RWPE1 (cell line): ENCODE data around the gene MED31.
A peak's percentile ranks its signal among the peaks of the same experiment; 100 is the strongest.
"Not testable (repeated sequence)": the region's sequence is repeated elsewhere in the genome, so short reads cannot be mapped to it uniquely, and the experiment has no call there.

Experiments used
- CTCF ChIA-PET: fragments of 350-600 bp; sonication (Branson Sonifier 250); formaldehyde crosslinking; extraction: SDS; loops from one replicate; lab custom pipeline; 2021; lab: Yijun Ruan, JAX
- POLR2A ChIA-PET: fragments of 400-600 bp; formaldehyde crosslinking; extraction: SDS; loops from one replicate; lab custom pipeline; 2020; ENCODE audit warnings: antibody characterized with exemption; ENCODE audit not compliant: low non-redundant PET; lab: Yijun Ruan, JAX
- DNase-seq: peaks from one replicate; pipeline ENCODE4 v3.0.0; 2012; ENCODE audit warnings: low spot score
- H3K27ac ChIP-seq: fragments of 450-650 bp; 2 replicates; pipeline ENCODE4 v1.5.1; 2017
- TF ChIP-seq, protein P1 (sequence below): fragments of 450-650 bp; conservative IDR thresholded peaks from 2 replicates; pipeline ENCODE4 v1.5.1; 2017; ENCODE audit warnings: low read depth, mild to moderate bottlenecking

The MED31 gene

DNA sequence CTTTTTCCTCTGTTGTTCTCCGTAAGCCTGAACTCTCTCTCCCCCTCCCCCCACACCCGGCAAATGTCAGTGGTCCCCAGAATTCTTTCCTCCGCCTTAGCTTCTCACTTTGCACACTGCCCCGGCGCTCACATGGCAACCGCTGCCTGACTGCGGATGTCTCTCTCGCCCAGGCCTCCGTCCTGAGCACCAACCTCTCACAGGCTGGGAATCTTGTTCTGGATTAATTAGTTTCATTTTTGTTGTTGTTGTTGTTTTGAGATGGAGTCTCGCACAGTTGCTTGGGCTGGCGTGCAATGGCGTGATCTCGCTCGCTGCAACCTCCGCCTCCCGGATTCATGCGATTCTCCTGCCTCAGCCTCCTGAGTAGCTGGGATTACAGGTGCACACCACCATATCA lies 16.8 kb upstream of the MED31 start:
- TF ChIP-seq, protein P1, sequence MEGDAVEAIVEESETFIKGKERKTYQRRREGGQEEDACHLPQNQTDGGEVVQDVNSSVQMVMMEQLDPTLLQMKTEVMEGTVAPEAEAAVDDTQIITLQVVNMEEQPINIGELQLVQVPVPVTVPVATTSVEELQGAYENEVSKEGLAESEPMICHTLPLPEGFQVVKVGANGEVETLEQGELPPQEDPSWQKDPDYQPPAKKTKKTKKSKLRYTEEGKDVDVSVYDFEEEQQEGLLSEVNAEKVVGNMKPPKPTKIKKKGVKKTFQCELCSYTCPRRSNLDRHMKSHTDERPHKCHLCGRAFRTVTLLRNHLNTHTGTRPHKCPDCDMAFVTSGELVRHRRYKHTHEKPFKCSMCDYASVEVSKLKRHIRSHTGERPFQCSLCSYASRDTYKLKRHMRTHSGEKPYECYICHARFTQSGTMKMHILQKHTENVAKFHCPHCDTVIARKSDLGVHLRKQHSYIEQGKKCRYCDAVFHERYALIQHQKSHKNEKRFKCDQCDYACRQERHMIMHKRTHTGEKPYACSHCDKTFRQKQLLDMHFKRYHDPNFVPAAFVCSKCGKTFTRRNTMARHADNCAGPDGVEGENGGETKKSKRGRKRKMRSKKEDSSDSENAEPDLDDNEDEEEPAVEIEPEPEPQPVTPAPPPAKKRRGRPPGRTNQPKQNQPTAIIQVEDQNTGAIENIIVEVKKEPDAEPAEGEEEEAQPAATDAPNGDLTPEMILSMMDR = no peak
- peak overlapping the region; percentile 91 for H3K27ac ChIP-seq
- ChIA-PET CTCF (no interaction called here), POLR2A (no interaction called here)
- DNase-seq = no peak

DNA sequence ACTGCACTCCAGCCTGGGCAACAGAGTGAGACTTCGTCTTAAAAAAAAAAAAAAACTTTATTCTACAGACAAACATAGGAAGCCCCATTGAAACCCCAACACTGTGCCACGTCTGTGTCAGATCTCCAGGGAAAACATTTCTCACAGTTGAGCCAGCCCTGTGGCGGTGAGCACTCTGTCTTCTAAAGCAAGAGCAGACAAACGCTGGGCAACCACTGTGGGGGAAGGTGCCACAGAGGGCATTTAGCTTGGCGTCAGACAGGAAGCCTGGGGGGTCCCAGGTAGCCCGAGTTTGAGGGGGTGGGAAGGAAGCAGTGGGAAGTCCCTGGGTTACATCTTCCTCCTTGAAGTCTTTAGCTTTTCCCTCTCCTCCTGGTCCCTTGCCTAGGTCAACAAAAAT lies 16.1 kb upstream of the MED31 start:
- H3K27ac ChIP-seq = peak overlapping the region; percentile 91
- ChIA-PET POLR2A (no interaction called here), CTCF (interaction anchor here (2.5 kb wide), 1 partner anchor 176 kb away, joined by 26 read pairs; no protein-coding TSS in a partner anchor)
- DNase-seq = no peak
- TF ChIP-seq, protein P1 = no peak

DNA sequence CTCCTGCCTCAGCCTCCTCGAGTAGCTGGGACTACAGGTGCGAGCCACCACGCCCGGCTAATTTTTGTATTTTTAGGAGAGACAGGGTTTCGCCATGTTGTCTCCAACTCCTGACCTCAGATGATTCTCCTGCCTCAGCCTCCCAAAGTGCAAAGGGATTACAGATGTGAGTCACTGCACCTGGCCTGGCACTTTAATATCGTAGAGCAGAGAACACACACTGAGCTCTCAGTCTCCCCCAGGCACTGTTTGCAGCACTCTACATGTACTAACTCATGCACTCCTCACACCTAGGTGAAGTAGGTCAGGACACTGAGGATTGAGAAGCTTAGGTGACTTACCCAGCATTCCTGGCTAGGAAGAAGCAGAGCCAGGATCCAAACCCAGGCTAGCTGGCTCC lies 15.2 kb upstream of the MED31 start:
- ChIA-PET CTCF (interaction anchor here (0.6 to 2.5 kb wide), 18 partner anchors 9 to 1628 kb away, joined by 3 to 26 read pairs (median 4); partner anchors contain the start of genes FBXO39 and XAF1), POLR2A (interaction anchor here (0.6 kb wide), 1 partner anchor 177 kb away, joined by 3 read pairs; no protein-coding TSS in a partner anchor)
- H3K27ac ChIP-seq = peak overlapping the region; percentile 91
- no peak for DNase-seq
- TF ChIP-seq, protein P1 = no peak

DNA sequence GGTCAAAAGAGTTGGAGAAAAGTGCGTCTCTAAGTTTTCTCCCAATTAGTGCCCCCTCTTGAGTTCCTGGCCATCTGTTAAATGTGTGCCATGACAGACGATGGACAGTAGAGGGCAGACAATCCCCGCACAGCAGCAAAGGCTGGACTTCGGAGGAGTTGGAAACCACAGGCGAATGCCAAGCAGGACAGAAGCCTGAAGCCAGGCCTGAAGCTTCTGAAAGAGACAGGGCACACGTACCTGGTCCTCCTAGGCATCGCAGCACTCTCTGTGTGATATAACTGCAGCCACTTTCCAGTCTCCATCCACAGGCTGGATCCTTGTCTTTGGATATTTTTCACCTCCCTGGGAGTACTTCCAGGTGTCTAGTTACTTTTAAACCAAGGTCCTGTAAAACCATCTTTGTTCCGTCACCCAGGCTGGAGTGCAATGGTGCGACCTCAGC lies 14.7 kb upstream of the MED31 start:
- peak overlapping the region; percentile 91 for H3K27ac ChIP-seq
- DNase-seq = peak; percentile 74
- ChIA-PET CTCF (interaction anchor here (0.6 to 2.5 kb wide), 19 partner anchors 9 to 1628 kb away, joined by 3 to 26 read pairs (median 3); partner anchors contain the start of gene XAF1), POLR2A (no interaction called here)
- TF ChIP-seq, protein P1 = peak; percentile 93

DNA sequence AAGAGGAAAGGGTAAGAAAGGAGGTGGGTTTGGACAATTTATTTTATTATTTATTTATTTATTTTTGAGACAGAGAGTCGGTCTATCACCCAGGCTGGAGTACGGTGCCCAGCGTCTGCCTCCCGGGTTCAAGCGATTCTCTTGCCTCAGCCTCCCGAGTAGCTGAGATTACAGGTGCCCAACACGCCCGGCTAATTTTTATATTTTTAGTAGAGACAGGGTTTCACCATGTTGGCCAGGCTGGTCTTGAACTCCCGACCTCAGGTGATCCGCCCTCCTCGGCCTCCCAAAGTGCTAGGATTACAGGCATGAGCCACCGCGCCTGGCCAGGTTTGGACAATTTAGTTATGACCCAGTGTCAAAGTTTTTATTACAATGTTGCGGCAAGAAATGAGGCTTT lies 11.8 kb upstream of the MED31 start:
- POLR2A ChIA-PET, H3K27ac ChIP-seq, DNase-seq: not testable (repeated sequence)
- CTCF ChIA-PET = interaction anchor here (0.6 kb wide), 1 partner anchor 176 kb away, joined by 4 read pairs; no protein-coding TSS in a partner anchor

DNA sequence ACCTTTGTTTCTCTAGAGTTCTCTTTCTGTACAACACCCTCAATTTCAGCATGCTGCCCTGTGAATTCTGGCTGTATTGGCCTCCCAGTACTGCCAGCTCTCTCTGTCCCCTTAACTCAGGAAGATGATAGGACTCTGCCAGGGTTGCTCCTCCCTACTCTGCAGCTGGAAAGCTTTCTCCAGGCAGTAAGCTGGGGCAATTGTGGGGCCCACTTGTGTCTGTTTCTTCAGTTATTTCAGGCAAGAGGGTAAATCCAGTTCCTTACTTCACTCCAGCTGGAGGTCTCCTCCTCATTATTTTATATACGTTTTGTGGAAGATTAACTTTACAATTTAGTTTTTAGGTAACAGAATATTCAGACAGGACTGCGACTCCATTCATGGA lies 10.1 kb upstream of the MED31 start:
- POLR2A ChIA-PET = no interaction called here
- CTCF ChIA-PET = no interaction called here
- TF ChIP-seq, protein P1 = no peak
- no peak overlapping the region for H3K27ac ChIP-seq
- no peak for DNase-seq

DNA sequence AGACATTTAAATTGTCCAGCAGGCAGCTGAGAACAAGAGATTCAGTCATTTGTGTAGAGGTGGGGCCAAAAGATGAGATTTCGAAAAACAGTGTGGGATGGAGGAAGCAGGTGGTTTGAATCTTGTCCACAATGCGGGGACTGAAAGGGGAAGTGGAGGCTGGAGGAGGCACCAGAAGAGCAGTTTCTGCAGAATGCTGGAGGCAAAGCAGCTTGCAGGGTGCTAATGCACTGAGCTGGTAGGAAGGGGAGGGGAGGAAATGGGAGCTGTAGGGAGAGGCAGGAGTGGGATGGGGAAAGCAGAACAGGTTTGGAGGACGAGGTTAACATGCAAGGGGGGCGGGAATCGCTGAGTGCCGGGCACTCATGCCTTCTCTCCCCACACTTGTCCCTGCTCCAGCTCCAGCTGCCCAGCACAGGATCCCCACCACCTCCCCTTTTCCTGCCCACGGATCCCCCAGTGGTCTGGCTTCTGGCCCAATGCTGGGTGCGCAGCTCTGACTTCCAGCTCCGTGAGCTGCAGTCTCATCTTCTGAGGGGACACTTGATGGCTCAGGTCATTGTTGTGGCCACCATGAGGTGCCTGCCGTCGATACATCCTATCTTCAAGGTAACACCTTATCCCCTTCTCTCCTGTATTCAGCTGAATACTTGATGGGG lies 9.5 kb upstream of the MED31 start:
- POLR2A ChIA-PET = no interaction called here
- no peak overlapping the region for H3K27ac ChIP-seq
- no peak for DNase-seq
- TF ChIP-seq, protein P1 = no peak
- CTCF ChIA-PET = no interaction called here
